Stimulated activated CD8-positive, alpha-beta memory T cell treated with anti-CD3 and anti-CD28 coated beads, Interleukin-15, amount 100 ng/mL, for 4 hours (primary cell): ENCODE results near the gene GAL3ST2.
"Not testable (repeated sequence)": the region's sequence is repeated elsewhere in the genome, so short reads cannot be mapped to it uniquely, and the experiment has no call there.

Source experiments
- DNase-seq, 2 donors: peaks; one replicate each; pipeline ENCODE4 v3.0.0-alpha.2; 2020; ENCODE audit warnings: low read depth in 2 of 2

GAL3ST2 gene

DNA sequence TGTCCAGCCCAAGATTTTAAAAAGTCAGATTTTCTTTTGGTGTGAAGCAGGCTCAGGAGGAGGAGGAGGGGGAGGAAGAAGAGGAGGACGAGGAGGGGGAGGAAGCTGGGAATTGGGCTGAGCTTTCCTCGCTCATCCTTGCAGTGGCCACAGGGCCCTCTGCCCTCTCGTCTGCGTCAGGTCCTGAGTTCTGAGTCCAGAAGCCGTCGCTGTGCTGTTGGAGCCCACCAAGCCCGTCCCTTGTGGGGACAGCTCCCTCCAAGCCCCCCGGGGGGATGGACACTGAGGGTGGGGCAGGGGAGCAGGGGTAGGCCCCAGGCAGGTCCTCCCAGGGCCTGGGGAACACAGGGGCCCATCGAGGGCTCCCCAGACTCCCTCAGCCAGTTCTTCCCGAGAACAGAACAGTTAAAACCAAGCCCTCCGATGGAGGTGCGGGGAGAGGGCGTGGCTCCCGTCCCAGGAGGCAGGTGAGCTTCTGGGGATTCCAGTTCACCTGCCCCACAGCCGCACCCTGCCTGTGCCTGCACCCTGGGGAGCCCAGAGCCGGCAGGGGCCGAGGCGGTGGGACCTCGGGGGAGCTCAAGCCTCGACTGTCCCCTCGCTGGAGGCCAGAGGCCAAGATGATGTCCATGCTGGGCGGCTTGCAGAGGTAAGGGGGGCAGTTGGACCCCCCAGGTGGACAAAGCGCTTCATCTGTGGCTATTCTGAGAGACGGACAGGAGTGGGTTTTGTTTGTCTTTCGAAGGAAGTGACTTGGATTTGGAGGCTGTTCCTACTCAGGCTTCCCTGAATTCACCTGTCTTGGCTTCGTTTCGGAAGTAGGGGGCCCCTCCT, at the start of gene GAL3ST2:
TSS of gene GAL3ST2 (plus strand) at position 487 of the 834 bp plus-strand sequence. CDS start at position 621, 134 bp downstream.
- no peak for DNase-seq

GRCh38 chr2:241728000-241728399, 48.6 kb upstream of the GAL3ST2 start:
- DNase-seq: no peak

- no peak for DNase-seq
These were observed 48.0 kb upstream of the GAL3ST2 start for GRCh38 chr2:241728627-241729026.

- no peak for DNase-seq
These were observed 46.8 kb upstream of the GAL3ST2 start for GRCh38 chr2:241729868-241730267.

DNA sequence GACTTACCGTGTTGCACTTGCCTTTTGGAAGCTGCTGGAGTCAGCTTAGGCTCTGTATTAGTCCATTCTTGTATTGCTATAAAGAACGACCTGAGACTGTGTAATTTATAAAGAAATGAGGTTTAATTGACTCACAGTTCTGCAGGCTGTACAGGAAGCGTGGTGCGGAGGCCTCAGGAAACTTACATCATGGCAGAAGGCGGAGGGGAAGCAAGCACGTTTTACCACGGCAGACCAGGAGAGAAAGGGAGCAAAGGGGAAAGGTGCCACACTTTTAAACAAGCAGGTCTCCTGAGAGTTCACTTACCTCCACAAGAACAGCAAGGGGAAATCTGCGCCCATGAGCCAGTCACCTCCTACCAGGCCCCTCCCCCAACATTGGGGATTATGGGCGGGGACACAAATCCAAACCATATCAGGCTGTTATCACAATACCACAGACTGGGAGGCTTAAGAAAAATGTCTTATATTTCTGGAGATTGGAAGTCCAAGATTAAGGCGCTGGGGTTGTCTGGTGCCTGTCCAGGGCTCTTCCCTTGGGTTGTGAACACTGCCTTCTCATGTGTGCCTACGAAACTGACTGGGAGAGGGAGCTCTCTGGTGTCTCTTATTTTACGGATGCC, 45.8 kb upstream of the GAL3ST2 start:
- DNase-seq: no peak

- DNase-seq: peak in 1 of 2 donors; percentile 23
These were observed 44.0 kb upstream of the GAL3ST2 start for GRCh38 chr2:241732513-241733186.

DNA sequence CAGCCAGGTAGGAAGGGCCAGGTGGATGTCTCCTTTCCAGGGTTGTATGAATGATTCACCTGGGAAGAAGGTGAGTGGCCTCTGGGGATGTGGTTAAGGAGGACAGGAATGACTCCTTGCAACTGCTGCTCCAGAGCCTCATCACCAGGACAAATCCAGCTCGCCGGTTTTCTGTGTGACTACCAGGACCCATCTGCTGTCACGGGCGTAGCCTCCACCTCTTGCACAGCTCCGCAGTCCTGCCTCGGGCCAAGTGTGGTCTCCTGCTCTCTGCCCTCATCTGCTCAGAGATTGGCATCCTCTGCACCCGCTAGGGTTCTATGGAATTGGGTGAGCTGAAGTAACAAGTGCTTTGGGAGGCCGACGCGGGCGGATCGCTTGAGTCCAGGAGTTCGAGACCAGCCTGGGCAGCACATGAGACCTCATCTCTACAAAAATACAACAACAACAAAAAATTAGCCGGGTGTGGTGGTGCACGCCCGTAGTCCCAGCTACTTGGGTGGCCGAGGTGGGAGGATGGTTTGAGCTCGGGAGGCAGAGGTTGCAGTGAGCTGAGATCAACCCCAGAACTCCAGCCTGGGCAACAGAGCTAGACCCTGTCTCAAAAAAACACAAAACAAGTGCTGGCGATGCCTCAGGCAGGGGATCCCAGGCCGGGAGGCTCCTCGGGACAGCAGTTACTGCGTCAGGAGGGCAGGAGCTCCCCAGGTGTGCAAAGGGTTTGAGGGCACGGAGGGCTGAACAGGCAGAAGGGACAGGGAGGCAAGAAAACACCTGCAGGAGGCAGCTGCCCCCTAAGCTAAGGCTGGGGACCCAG, 43.0 kb upstream of the GAL3ST2 start:
- no peak for DNase-seq

- no peak for DNase-seq
These were observed 42.5 kb upstream of the GAL3ST2 start for GRCh38 chr2:241734208-241734466.

DNA sequence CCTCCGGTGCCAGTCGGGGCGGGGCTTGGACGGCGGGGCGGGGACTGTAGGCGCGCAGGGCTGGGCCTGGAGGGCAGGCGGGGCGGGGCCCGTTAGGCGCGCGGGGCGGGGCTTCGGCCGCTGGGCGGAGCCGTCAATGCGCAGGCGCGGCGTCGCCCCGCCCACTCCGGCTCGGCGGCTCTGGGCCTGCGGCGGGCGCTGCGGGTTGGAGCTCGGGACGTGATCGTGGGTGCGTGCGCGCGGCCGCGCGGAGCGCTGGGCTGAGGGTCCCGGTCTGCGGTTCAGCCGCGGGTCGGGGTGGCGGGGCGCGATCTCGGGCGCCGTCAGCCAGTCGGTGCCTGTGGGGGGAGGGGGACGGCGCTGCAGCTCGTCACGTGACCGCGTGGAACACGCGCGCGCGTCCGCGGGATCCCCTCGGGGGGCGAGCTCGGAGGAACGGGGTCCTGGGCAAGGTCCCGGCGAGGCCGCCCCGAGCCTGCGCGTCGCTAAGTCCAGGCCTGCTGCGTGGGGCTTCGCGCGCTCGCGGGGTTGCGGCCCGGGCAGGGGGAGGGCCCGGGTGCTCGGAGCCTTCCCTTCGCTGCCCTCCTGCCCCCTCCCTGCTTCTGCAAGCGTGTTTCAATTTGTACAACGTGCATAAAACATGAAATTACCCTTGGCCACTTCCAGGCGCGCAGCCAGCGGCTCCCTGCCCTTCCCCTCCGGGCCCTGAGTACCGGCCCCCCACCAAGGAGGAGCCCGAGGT, 42.0 kb upstream of the GAL3ST2 start, which contains the start of gene D2HGDH:
TSS of gene D2HGDH (plus strand) at position 164 of the 742 bp plus-strand sequence. CDS start 595 bp downstream, outside the sequence.
- DNase-seq: peak; percentile 81 to 85

- no peak for DNase-seq
These were observed 40.5 kb upstream of the GAL3ST2 start for GRCh38 chr2:241736111-241736510.

DNA sequence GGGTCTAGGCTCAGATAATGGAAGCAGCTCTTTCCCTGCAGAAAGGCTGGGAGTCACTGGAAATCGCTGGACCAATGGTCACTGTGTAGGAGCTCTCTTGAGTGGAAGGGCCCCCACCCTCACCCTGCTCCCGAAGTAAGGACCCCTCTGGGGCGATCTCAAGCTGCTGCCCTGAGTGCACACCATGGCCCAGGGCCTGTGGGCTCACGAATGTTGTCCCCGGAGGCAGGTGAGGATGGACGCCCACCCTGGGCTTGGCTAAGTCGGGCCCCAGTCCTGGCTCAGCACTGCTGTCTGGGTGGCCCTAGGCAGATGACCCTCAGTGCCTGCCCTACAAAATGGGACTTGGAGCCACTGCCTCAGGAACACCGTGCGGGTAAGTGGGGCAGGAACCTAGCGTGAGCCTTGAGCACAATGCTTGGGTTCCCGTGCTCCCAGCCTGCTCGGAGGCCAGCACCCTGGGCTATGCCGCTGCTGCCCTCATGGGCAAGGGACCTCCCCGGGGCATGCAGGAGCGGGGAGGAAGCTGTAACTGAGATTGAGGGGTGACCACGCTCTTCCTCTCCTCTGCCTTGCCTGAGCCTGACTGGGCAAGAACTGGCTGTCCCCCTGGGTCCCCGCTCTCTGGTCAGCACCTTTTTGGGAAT, 38.5 kb upstream of the GAL3ST2 start:
- no peak for DNase-seq

DNA sequence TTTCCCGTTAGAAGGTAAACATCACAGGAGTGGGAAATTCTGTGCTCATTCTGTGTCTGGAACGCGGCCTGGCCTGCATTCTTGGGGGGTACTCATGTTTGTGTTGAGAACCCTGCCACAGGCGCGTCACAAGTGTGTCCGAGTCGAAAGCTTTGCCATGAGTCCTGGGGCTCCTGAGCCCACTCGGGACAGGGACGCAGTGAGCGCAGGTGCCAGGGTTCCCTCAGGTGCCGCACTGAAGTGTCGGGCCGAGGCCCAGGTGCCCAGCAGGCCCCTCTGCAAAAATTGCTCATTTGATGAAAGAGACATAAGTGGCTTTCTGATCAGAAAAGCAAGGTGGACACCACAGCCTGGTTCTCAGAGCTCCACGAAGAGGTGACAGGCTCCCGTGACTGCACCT, 37.4 kb upstream of the GAL3ST2 start:
- DNase-seq: no peak

DNA sequence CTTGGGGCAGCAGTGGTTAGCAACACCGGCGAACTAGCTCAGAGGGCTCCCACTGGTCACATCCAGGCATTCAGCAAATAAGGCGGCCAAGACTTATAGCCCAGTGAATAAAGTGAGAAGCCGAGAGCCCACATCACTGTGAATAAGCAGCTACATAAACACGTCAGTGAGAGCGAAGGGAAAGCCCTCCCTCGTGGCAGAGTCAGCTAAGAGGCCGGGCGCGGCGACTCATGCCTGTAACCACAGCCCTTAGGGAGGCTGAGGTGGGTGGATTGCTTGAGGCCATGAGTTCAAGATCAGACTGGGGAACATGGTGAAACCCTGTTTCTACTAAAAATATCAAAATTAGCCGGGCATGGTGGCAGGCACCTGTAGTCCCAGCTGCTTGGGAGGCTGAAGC, 37.0 kb upstream of the GAL3ST2 start:
- DNase-seq: peak in 1 of 2 donors; percentile 43

- no peak for DNase-seq
These were observed 35.6 kb upstream of the GAL3ST2 start for GRCh38 chr2:241741016-241741415.

- DNase-seq: no peak
These were observed 34.2 kb upstream of the GAL3ST2 start for GRCh38 chr2:241742320-241742939.

DNA sequence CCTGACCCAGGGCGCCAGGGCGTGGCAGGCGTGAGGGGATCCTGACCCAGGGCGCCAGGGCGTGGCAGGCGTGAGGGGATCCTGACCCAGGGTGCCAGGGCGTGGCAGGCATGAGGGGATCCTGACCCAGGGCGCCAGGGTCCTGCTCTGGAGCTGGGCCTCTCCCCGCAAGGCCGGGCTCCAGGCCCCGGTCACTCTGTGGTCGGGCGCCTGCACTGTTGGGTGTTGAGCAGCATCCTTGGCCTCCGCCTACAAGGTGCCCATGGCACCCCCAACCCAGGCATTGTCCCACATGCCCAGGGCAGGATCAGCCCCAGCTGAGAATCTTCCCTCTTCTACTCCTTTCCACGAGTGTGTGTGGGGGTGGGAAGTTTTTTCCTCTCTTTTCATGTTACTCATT, 33.6 kb upstream of the GAL3ST2 start:
- DNase-seq: not testable (repeated sequence)

DNA sequence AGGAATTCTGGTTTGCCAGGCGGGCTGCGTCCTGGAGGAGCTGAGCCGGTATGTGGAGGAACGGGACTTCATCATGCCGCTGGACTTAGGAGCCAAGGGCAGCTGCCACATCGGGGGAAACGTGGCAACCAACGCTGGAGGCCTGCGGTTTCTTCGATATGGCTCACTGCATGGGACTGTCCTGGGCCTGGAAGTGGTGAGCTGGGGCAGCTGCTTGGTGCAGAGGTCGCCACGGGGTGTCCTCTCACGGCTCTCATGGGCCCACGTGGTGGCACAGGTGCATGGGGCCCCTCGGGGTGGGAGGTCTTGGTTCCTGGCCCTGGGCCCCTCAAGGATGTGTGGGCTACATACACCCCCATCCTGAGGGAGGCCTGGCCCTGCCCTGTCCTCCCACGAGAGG, 33.0 kb upstream of the GAL3ST2 start:
- DNase-seq: no peak

- no peak for DNase-seq
These were observed 32.4 kb upstream of the GAL3ST2 start for GRCh38 chr2:241744028-241744754.

DNA sequence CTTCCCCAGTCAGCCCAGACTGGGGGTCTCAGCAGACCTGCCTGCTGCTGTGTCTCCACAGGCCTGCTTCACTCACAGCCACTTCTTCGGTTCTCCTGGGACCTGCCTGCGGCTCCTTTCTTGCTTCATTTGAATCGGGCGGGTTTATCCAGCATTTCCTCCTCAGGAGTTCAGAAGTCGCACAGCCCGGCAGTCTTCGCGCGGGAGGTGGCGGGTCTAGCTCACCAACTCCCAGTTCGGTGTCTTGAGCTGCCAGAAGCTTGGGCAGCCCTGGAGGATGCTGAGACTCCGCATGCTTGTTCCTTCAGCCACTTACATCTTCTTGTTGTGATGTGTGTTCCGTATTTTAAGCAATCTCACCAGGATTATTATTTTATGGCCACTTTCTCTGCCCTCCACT, 31.3 kb upstream of the GAL3ST2 start:
- DNase-seq: no peak

- no peak for DNase-seq
These were observed 30.5 kb upstream of the GAL3ST2 start for GRCh38 chr2:241746084-241746483.
